GM23248 (cell line): ENCODE data around the gene THOC6. TPM values are rescaled to one million over a fixed set of nuclear protein-coding genes. Genes with fewer than 3 reads are reported as not detected.
A peak's percentile ranks its signal among the peaks of the same experiment; 100 is the strongest.

Experiments
- DNase-seq: peaks from one replicate; pipeline ENCODE4 v3.0.0-alpha.2; 2015
- H2AFZ ChIP-seq: fragments of 200-600 bp; sonication (generic); 2 replicates; pipeline ENCODE4 v1.6.1; 2016; ENCODE audit warnings: antibody characterized with exemption
- H3F3A ChIP-seq: fragments of 200-600 bp; sonication (generic); 2 replicates; pipeline ENCODE4 v1.6.1; 2016; ENCODE audit warnings: mild to moderate bottlenecking, antibody characterized with exemption, mixed run types; ENCODE audit not compliant: insufficient read depth
- H3K27ac ChIP-seq: fragments of 200-600 bp; sonication (generic); 2 replicates; pipeline ENCODE4 v1.5.1; 2016; ENCODE audit warnings: mild to moderate bottlenecking
- H3K27me3 ChIP-seq: fragments of 200-600 bp; sonication (generic); replicated peaks from 2 replicates; pipeline ENCODE4 v1.6.1; 2016; ENCODE audit warnings: mild to moderate bottlenecking; ENCODE audit not compliant: insufficient read depth
- H3K36me3 ChIP-seq: fragments of 200-600 bp; sonication (generic); 2 replicates; pipeline ENCODE4 v1.6.1; 2016; ENCODE audit warnings: low read depth, mild to moderate bottlenecking
- H3K4me1 ChIP-seq: fragments of 200-600 bp; sonication (generic); 2 replicates; pipeline ENCODE4 v1.6.1; 2016; ENCODE audit warnings: mild to moderate bottlenecking; ENCODE audit not compliant: insufficient read depth
- H3K4me2 ChIP-seq: fragments of 200-600 bp; sonication (generic); one replicate; pipeline ENCODE4 v1.6.1; 2016; ENCODE audit warnings: mild to moderate bottlenecking; ENCODE audit not compliant: unreplicated experiment
- H3K4me3 ChIP-seq: fragments of 200-600 bp; sonication (generic); 2 replicates; pipeline ENCODE4 v1.5.1; 2016; ENCODE audit warnings: mild to moderate bottlenecking
- H3K79me2 ChIP-seq: fragments of 200-600 bp; sonication (generic); 2 replicates; pipeline ENCODE4 v1.6.1; 2016; ENCODE audit warnings: mild to moderate bottlenecking; ENCODE audit not compliant: insufficient read depth
- H3K9ac ChIP-seq: fragments of 200-600 bp; sonication (generic); 2 replicates; pipeline ENCODE4 v1.6.1; 2016; ENCODE audit warnings: mild to moderate bottlenecking
- H3K9me2 ChIP-seq: fragments of 200-600 bp; sonication (generic); 2 replicates; pipeline ENCODE4 v1.6.1; 2016; ENCODE audit warnings: mixed run types, mild to moderate bottlenecking, moderate library complexity; ENCODE audit not compliant: insufficient read depth
- H3K9me3 ChIP-seq: fragments of 200-600 bp; sonication (generic); one replicate; pipeline ENCODE4 v1.6.1; 2017; ENCODE audit warnings: low read depth
- H4K20me1 ChIP-seq: fragments of 200-600 bp; sonication (generic); 2 replicates; pipeline ENCODE4 v1.6.0; 2016; ENCODE audit not compliant: insufficient read depth
- EZH2 ChIP-seq: fragments of 200-600 bp; sonication (generic); IDR thresholded peaks from 2 replicates; pipeline ENCODE4 v1.6.1; 2018; ENCODE audit warnings: antibody characterized with exemption, mild to moderate bottlenecking; ENCODE audit not compliant: insufficient read depth, poor library complexity, severe bottlenecking
- EZH2phosphoT487 ChIP-seq: fragments of 200-600 bp; sonication (generic); IDR thresholded peaks from 2 replicates; pipeline ENCODE4 v1.6.1; 2018; ENCODE audit warnings: antibody characterized with exemption, moderate library complexity, mild to moderate bottlenecking, low read depth; ENCODE audit not compliant: insufficient read depth
- WGBS, 2 experiments: methylation state at CpG; one replicate each; pipeline ENCODE4 v1.1.6; 2015 to 2017; ENCODE audit warnings: low lambda C conversion rate in 2 of 2, low coverage in 1 of 2; ENCODE audit errors: missing lambda C conversion rate in 2 of 2; 5-methylcytosine and 5-hydroxymethylcytosine counted together
- in situ Hi-C: fragments of 300-500 bp; cut with MboI; formaldehyde crosslinking; loops from 2 replicates; pipeline ENCODE4 v1.15.0; 2020
- polyA plus RNA-seq: library from polyadenylated mRNA; unstranded; fragments of >200 nt; fragmentation: Nextera tagmentation; extraction: Ambion mirVana; gene quantifications from 2 replicates; pipeline ENCODE4 v1.2.1, GENCODE V29; 2016
- total RNA-seq: library from RNA; depleted of rRNA; stranded (reverse); fragments of >200 nt; shearing (Covaris generic); gene quantifications from 2 replicates; pipeline ENCODE4 v1.2.3, GENCODE V29; 2014

Gene THOC6
- total and polyA plus RNA-seq, 2 experiments from 2014 or later: 17.7 to 22.4 TPM

GRCh38 chr16:3035289-3035971, 11.6 kb downstream of the THOC6 start:
- no peaks in the 10 kb centered on the region for H4K20me1 ChIP-seq
- no peaks in the 10 kb centered on the region for H3K4me1 ChIP-seq
- H3K79me2 ChIP-seq: no peaks in the 10 kb centered on the region
- in situ Hi-C loops: no loop called here
- WGBS, 2 experiments: 43 to 45% methylated on average over 19 of the region's 19 CpGs
- H3K9me2 ChIP-seq: no peaks in the 10 kb centered on the region
- no peak overlapping the region for H3K27ac ChIP-seq
- no peak overlapping the region for H3K9ac ChIP-seq
- H3K4me3 ChIP-seq: no peak overlapping the region
- H3F3A ChIP-seq: no peaks in the 10 kb centered on the region
- H3K4me2 ChIP-seq: no peak overlapping the region
- no peak overlapping the region for H2AFZ ChIP-seq
- DNase-seq: no peak
- H3K36me3 ChIP-seq: no peaks in the 10 kb centered on the region
- TF ChIP-seq EZH2: peak; percentile 39
- no peak for TF ChIP-seq EZH2phosphoT487
- no peaks in the 10 kb centered on the region for H3K9me3 ChIP-seq
- H3K27me3 ChIP-seq: peaks cover 42% of the 10 kb centered on the region

DNA sequence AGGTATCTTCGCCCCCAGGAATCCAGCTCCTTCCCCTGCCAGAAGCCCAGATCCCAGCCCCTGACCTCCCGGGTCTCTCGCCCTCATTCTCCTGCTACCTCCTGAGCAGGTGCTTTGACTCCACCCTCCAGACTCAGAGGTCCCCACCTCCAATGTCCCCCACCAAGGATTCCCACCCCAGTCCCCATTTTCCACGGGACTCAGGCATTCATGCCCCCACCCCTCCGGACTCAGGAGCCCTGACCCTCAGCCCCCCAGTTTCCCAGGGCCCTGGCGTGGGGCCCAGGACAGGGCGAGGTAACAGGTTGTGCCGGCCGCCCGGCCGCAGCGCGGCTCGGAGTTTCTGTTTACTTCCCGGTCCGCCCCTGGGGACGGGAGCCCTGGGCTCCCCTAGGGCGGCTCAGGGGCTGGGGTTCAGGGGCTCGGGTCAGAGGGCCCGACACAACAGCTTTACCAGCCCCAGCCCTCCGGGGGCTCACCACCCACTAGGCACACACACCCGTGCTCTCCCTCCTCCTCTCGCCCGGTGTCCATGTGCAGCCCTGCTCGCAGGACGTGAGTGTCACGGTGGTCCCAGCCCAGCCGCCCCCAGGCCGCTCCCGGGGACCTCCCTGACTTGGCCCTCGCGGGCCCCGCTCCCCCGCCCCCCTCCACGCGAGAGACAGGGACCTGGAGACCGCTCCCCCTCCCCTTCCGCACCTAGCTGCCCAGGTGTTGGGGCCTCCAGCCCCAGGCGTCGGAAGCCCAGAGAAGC, 12.3 kb downstream of the THOC6 start:
- Histone ChIP-seq H3K36me3 (no peaks in the 10 kb centered on the region), H3K4me3 (no peak overlapping the region), H3K9me2 (no peaks in the 10 kb centered on the region), H3K4me1 (no peaks in the 10 kb centered on the region), H2AFZ (no peak overlapping the region), H3K9me3 (no peaks in the 10 kb centered on the region), H3K9ac (no peak overlapping the region), H3K27me3 (peaks cover 42% of the 10 kb centered on the region), H3K27ac (no peak overlapping the region), H3K4me2 (no peak overlapping the region), H3F3A (no peaks in the 10 kb centered on the region), H3K79me2 (no peaks in the 10 kb centered on the region), H4K20me1 (no peaks in the 10 kb centered on the region)
- 2 to 4% methylated on average over 23 to 40 of the region's 40 CpGs for WGBS, 2 experiments
- TF ChIP-seq EZH2phosphoT487 (peak; percentile 21; the same call in 1 of the 2 replicates), EZH2 (no peak)
- in situ Hi-C loops: no loop called here
- DNase-seq: no peak

DNA sequence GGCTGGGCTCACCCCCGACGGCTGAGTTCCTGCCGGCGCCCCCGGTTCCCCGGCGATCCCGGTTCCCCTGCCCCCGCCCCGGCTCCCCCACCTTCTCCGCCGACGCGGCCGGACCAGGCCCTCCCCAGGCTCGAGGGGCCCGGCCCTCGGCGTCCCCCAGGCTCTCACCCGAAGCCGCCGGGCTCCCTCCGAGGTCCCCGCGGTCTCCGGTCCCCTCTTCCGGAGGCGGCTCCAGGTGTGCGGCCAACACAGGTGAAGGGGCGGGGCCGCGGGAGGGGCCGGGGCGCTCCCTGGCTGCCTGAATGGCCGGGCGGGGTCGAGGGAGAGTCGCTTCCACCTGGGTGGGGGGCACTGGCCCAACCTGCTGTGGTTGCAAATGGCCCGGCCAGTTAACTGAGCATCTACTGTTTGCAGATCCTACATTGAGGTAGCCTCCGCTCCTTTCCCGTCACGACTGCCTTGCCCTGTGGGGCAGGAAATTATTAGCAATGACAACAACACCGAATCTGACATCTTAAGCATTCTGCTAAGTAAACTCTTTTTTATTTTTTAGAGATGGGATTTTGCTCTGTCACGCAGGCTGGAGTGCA, 13.0 kb downstream of the THOC6 start, which contains the start of gene BICDL2:
Gene BICDL2, minus strand, starts transcription at position 219 of the 590 bp plus-strand sequence. CDS start 1,448 bp downstream, outside the sequence.
- WGBS, 2 experiments: 12 to 16% methylated on average over 31 to 33 of the region's 44 CpGs
- TF ChIP-seq EZH2 (no peak), EZH2phosphoT487 (0 out of 2 replicates have a peak, but pooled peaks have one; percentile 30)
- H3K4me2 ChIP-seq: no peak within 1 kb of the TSS

DNA sequence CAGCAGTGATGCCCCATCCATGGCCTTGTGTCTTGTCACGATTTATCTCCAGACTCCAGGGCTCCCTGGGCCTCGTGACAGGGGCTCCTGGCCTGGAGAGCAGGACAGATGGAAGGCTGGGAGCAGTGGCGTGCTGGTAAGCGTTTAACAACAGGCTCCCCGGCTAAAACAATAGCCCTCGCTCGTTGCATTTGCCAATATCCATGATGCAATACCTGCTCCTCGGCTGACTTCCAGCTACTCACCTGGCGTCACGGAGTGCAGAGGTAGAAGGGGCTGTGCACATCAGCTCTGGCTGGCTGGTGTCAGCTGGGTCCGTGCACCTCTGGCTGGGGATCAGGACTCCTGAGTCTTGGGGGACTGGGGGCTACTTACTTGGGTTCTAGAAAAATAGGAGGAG, 14.4 kb downstream of the THOC6 start:
- Histone ChIP-seq H3K9me2 (no peaks in the 10 kb centered on the region), H3K4me2 (no peak overlapping the region), H3K27ac (no peak overlapping the region), H3K4me1 (no peaks in the 10 kb centered on the region), H3F3A (no peaks in the 10 kb centered on the region), H2AFZ (no peak overlapping the region), H3K79me2 (no peaks in the 10 kb centered on the region), H3K9me3 (no peaks in the 10 kb centered on the region), H3K4me3 (no peak overlapping the region), H3K36me3 (no peaks in the 10 kb centered on the region), H3K27me3 (peaks cover 40% of the 10 kb centered on the region), H3K9ac (no peak overlapping the region), H4K20me1 (no peaks in the 10 kb centered on the region)
- DNase-seq: peak; percentile 10
- 22 to 27% methylated on average over 11 of the region's 11 CpGs for WGBS, 2 experiments
- in situ Hi-C loops: no loop called here
- TF ChIP-seq EZH2 (no peak), EZH2phosphoT487 (no peak)

More for the DNA sequence above, 13.0 kb downstream of the THOC6 start, which contains the start of gene BICDL2:
- H4K20me1 ChIP-seq: no peaks in the 10 kb centered on the region
- no peak within 1 kb of the TSS for H2AFZ ChIP-seq
- no peaks in the 10 kb centered on the region for H3K9me2 ChIP-seq
- in situ Hi-C loops: no loop called here
- no peak for DNase-seq
- H3K27ac ChIP-seq: no peak within 1 kb of the TSS
- H3K9ac ChIP-seq: no peak within 1 kb of the TSS
- H3K27me3 ChIP-seq: peaks cover 42% of the 10 kb centered on the region
- H3K4me3 ChIP-seq: no peak within 1 kb of the TSS
- H3K36me3 ChIP-seq: no peaks in the 10 kb centered on the region
- no peaks in the 10 kb centered on the region for H3F3A ChIP-seq
- no peaks in the 10 kb centered on the region for H3K79me2 ChIP-seq
- H3K9me3 ChIP-seq: no peaks in the 10 kb centered on the region
- H3K4me1 ChIP-seq: no peaks in the 10 kb centered on the region
